ENCODE measurements around the gene PSMD8. TPM values are rescaled to one million over a fixed set of nuclear protein-coding genes. Genes with fewer than 3 reads are reported as not detected.

The PSMD8 gene
- total and polyA plus RNA-seq, 2 of the 8 experiments (the other 6 are each of a cell fraction or from before 2014, with no cell fraction given) = 170 to 486 TPM

DNA sequence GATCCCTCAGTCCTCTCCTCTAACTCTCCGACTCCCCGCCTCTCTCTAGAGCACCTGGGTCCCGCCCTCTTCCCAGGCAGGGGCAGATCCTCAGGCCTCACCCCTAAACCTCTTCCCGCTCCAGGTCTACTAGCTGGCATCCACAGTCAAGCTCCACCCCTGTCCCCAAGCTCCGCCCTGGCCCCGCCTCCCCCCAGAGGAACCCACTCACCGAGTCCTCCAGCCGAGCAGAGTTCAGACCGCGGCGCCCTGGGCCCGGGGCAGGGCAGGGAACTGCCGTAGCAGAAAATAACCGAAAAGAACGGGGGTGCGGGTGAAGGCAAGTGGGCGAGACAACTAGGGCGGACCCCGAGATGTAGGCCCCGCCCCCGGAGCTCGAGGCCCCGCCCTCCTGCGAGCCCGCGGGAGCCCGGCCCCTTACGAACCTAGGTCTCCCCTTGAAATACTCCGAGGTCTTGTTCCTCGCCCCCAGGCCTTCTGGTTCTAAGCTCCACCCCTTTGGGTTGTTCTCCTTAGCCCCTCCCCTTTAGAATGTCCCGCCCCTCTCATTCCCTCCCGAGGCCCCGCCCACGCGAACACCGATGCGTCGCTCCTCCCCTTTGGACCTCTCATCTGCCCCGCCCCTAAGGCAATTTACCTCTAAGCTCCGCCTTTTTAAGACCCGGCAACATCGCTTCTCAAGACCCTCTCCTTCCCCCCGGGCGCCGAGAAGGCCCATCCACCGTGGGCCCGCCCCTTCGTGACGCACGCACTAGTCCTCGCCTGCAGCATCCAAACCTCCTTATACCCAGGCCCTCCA is 13.4 kb downstream of the PSMD8 start, which contains the start of gene GGN:
TSS of gene GGN (minus strand) at position 485 of the 799 bp plus-strand sequence. CDS start 773 bp downstream, outside the sequence.
- H3K18ac ChIP-seq (ENCODE audit: extremely low read depth, low read length) = peak within 1 kb of the TSS; percentile 97
- H2BK12ac ChIP-seq (ENCODE audit: low read depth, low read length) = 0 out of 2 replicates have a peak within 1 kb of the TSS, but pooled peaks have one; percentile 39
- peak within 1 kb of the TSS; percentile 82 for H2BK120ac ChIP-seq (replicated peaks; ENCODE audit: low read depth, low read length)
- DNase-seq (ENCODE audit: low read depth in 1 of 2, low spot score in 2 of 2) (peak; percentile 95 to 98), FAIRE-seq (peak; percentile 88)
- H3K79me2 ChIP-seq (ENCODE audit: control insufficient read depth in 1 of 2, insufficient read depth in 2 of 2, low read length in 2 of 2) = peaks cover 0 to 7% of the 10 kb centered on the region in 2 experiments; a peak in 2 of 4 replicates
- peaks cover 4% of the 10 kb centered on the region; the same call in 1 of the 2 replicates for H3K79me1 ChIP-seq (ENCODE audit: low read depth, low read length)
- H2AFZ ChIP-seq (ENCODE audit: low read length) = peak within 1 kb of the TSS; percentile 11; the same call in 1 of the 2 replicates
- peak within 1 kb of the TSS; percentile 72; the same call in 1 of the 2 replicates for H2BK15ac ChIP-seq (ENCODE audit: low read length)
- peak within 1 kb of the TSS; percentile 92 to 93 for H3K4me2 ChIP-seq (ENCODE audit: insufficient read depth in 1 of 2, low read depth in 2 of 2, low read length in 2 of 2)
- peaks cover 10 to 23% (median 14%) of the 10 kb centered on the region in 4 experiments for H3K4me1 ChIP-seq (replicated peaks in 1 of 4; ENCODE audit: control insufficient read depth in 3 of 4, insufficient read depth in 4 of 4, low read length in 3 of 4)
- no peaks in the 10 kb centered on the region for H3K9me3 ChIP-seq (ENCODE audit: insufficient read depth in 2 of 2, low read depth in 1 of 2, low read length in 1 of 2)
- ChIA-PET CTCF (ENCODE audit: partially characterized antibody) (interaction anchor here (0.7 to 1.1 kb wide), 6 partner anchors 27 to 155 kb away, joined by 3 read pairs; partner anchors contain the start of gene PPP1R14A), POLR2A (ENCODE audit: partially characterized antibody) (interaction anchor here (0.7 to 4.3 kb wide), 13 partner anchors 12 to 160 kb away, joined by 3 to 38 read pairs (median 3); partner anchors contain the start of genes C19orf33, FAM98C, PSMD8 and SPINT2)
- peak within 1 kb of the TSS; percentile 86; the same call in 1 of the 2 replicates for H2BK5ac ChIP-seq (ENCODE audit: low read depth, low read length)
- peak within 1 kb of the TSS; percentile 93 to 98 (median 96) for H3K4me3 ChIP-seq (ENCODE audit: extremely low read depth in 1 of 4, insufficient read depth in 2 of 4, low read depth in 3 of 4, low read length in 4 of 4)
- no peak within 1 kb of the TSS for H3K23ac ChIP-seq (ENCODE audit: insufficient read length)
- H3K36me3 ChIP-seq (ENCODE audit: control insufficient read depth in 2 of 4, insufficient read depth in 4 of 4, low read length in 3 of 4) = peaks cover 2 to 16% (median 9%) of the 10 kb centered on the region in 4 experiments; a peak in 4 of 8 replicates
- H3K9ac ChIP-seq (replicated peaks in 1 of 4; ENCODE audit: extremely low read depth in 1 of 4, low read depth in 3 of 4, low read length in 3 of 4) = peak within 1 kb of the TSS in 3 of 4 experiments; percentile 70 to 80 (median 78); a peak in 6 of 7 replicates
- H4K5ac ChIP-seq (ENCODE audit: insufficient read length, low read depth, low read length) = peak within 1 kb of the TSS; percentile 93
- peaks cover 0 to 9% of the 10 kb centered on the region in 2 experiments for H4K20me1 ChIP-seq (replicated peaks in 1 of 2; ENCODE audit: control insufficient read depth in 1 of 2, insufficient read depth in 2 of 2, low read length in 2 of 2)
- 3% methylated on average over 32 of the region's 51 CpGs; no CpG with 5 or more reads in 1 of the 2 experiments for WGBS, 2 experiments (ENCODE audit: extremely low coverage in 1 of 2, insufficient coverage in 1 of 2, insufficient read length in 1 of 2, insufficient replicate concordance in 2 of 2, low coverage in 1 of 2, low lambda C conversion rate in 2 of 2, missing lambda C conversion rate in 1 of 2)
- H3K56ac ChIP-seq (replicated peaks; ENCODE audit: insufficient read length, low read depth, low read length) = peak within 1 kb of the TSS; percentile 97
- H3K23me2 ChIP-seq (ENCODE audit: low read depth, low read length) = peaks cover 12% of the 10 kb centered on the region
- peak within 1 kb of the TSS; percentile 91 for H4K8ac ChIP-seq (ENCODE audit: extremely low read depth, insufficient read depth, low read length)
- H2AK5ac ChIP-seq (ENCODE audit: low read depth, low read length) = no peak within 1 kb of the TSS
- H2BK20ac ChIP-seq (ENCODE audit: low read length) = no peak within 1 kb of the TSS
- no peak within 1 kb of the TSS for H3K14ac ChIP-seq (ENCODE audit: insufficient read length)
- peak within 1 kb of the TSS; percentile 87 for H3K4ac ChIP-seq (replicated peaks; ENCODE audit: insufficient read length, low read depth, low read length)
- H3K27me3 ChIP-seq (replicated peaks in 1 of 4; ENCODE audit: control insufficient read depth in 3 of 4, extremely low read depth in 1 of 4, insufficient read depth in 3 of 4, low read length in 3 of 4) = no peaks in the 10 kb centered on the region
- H3K27ac ChIP-seq (ENCODE audit: low read depth, low read length) = peak within 1 kb of the TSS; percentile 74
- peak within 1 kb of the TSS; percentile 92 for H4K91ac ChIP-seq (replicated peaks; ENCODE audit: insufficient read length, low read length)
- no peak for TF ChIP-seq KDM1A (IDR thresholded peaks at IDR 0.05; ENCODE audit: borderline replicate concordance, low read length)
- no peak for TF ChIP-seq CHD2 (IDR thresholded peaks at IDR 0.05; ENCODE audit: low read length)
- TF ChIP-seq CTBP2 (IDR thresholded peaks at IDR 0.05; ENCODE audit: borderline replicate concordance, insufficient read depth, insufficient read length, low read length) = no peak
- no peak for TF ChIP-seq HDAC2 (IDR thresholded peaks at IDR 0.05; ENCODE audit: borderline replicate concordance in 1 of 2, low read depth in 2 of 2, low read length in 2 of 2)
- no peak for TF ChIP-seq YY1 (IDR thresholded peaks at IDR 0.05; ENCODE audit: low read depth, low read length)
- TF ChIP-seq TCF12 (IDR thresholded peaks at IDR 0.05; ENCODE audit: low read depth, low read length) = no peak
- TF ChIP-seq CBX8 (IDR thresholded peaks at IDR 0.05; ENCODE audit: borderline replicate concordance, low read depth, low read length) = no peak
- no peak for TF ChIP-seq RBBP5 (IDR thresholded peaks at IDR 0.05; ENCODE audit: borderline replicate concordance, low read depth, low read length)
- no peak for TF ChIP-seq CBX5 (IDR thresholded peaks at IDR 0.05; ENCODE audit: low read depth, low read length)
- 0 out of 2 replicates have a peak, but pooled peaks have one; percentile 30 for TF ChIP-seq MAX (IDR thresholded peaks at IDR 0.05)

Measured in H1 (cell line).